ENCODE measurements around the gene TAB2. TPM values are rescaled to one million over a fixed set of nuclear protein-coding genes. Genes with fewer than 3 reads are reported as not detected.

TAB2 gene
- total RNA-seq, 1 experiment from 2014 or later = 52.0 TPM

- no peak for DNase-seq (ENCODE audit: low spot score)
- in situ Hi-C loops (cut with HindIII; ENCODE audit: low sequenced_read_pairs) = no loop called here
Measured at GRCh38 chr6:149360536-149360935, 43.0 kb downstream of the TAB2 start.

- in situ Hi-C loops (cut with HindIII; ENCODE audit: low sequenced_read_pairs) = no loop called here
- DNase-seq (ENCODE audit: low spot score) = no peak
Measured at GRCh38 chr6:149362289-149362688, 44.8 kb downstream of the TAB2 start.

GRCh38 chr6:149363154-149363553 lies 45.6 kb downstream of the TAB2 start:
- in situ Hi-C loops (cut with HindIII; ENCODE audit: low sequenced_read_pairs) = no loop called here
- DNase-seq (ENCODE audit: low spot score) = no peak

- DNase-seq (ENCODE audit: low spot score) = no peak
- in situ Hi-C loops (cut with HindIII; ENCODE audit: low sequenced_read_pairs) = no loop called here
Measured at GRCh38 chr6:149364557-149364956, 47.0 kb downstream of the TAB2 start.

GRCh38 chr6:149365197-149365596 lies 47.7 kb downstream of the TAB2 start:
- in situ Hi-C loops (cut with HindIII; ENCODE audit: low sequenced_read_pairs) = no loop called here
- DNase-seq (ENCODE audit: low spot score) = no peak

- in situ Hi-C loops (cut with HindIII; ENCODE audit: low sequenced_read_pairs) = no loop called here
- DNase-seq (ENCODE audit: low spot score) = no peak
Measured at GRCh38 chr6:149366267-149366921, 48.9 kb downstream of the TAB2 start.

GRCh38 chr6:149368065-149368464 lies 50.6 kb downstream of the TAB2 start:
- in situ Hi-C loops (cut with HindIII; ENCODE audit: low sequenced_read_pairs) = no loop called here
- DNase-seq (ENCODE audit: low spot score) = no peak

- in situ Hi-C loops (cut with HindIII; ENCODE audit: low sequenced_read_pairs) = no loop called here
- no peak for DNase-seq (ENCODE audit: low spot score)
Measured at GRCh38 chr6:149371154-149371553, 53.6 kb downstream of the TAB2 start.

- in situ Hi-C loops (cut with HindIII; ENCODE audit: low sequenced_read_pairs) = no loop called here
Measured at GRCh38 chr6:149372062-149372461, 54.5 kb downstream of the TAB2 start.

GRCh38 chr6:149373511-149373910 lies 56.0 kb downstream of the TAB2 start:
- in situ Hi-C loops (cut with HindIII; ENCODE audit: low sequenced_read_pairs) = no loop called here

More at GRCh38 chr6:149372062-149372461, 54.5 kb downstream of the TAB2 start:
- no peak for DNase-seq (ENCODE audit: low spot score)

GRCh38 chr6:149379977-149380376 lies 62.5 kb downstream of the TAB2 start:
- no peak for DNase-seq (ENCODE audit: low spot score)
- in situ Hi-C loops (cut with HindIII; ENCODE audit: low sequenced_read_pairs) = no loop called here

More at GRCh38 chr6:149373511-149373910, 56.0 kb downstream of the TAB2 start:
- DNase-seq (ENCODE audit: low spot score) = no peak

GRCh38 chr6:149380523-149380922 lies 63.0 kb downstream of the TAB2 start:
- DNase-seq (ENCODE audit: low spot score) = no peak
- in situ Hi-C loops (cut with HindIII; ENCODE audit: low sequenced_read_pairs) = no loop called here

- in situ Hi-C loops (cut with HindIII; ENCODE audit: low sequenced_read_pairs) = no loop called here
- DNase-seq (ENCODE audit: low spot score) = no peak
Measured at GRCh38 chr6:149383371-149383770, 65.9 kb downstream of the TAB2 start.

GRCh38 chr6:149384464-149384863 lies 67.0 kb downstream of the TAB2 start:
- no peak for DNase-seq (ENCODE audit: low spot score)

GRCh38 chr6:149385998-149386646 lies 68.6 kb downstream of the TAB2 start:
- DNase-seq (ENCODE audit: low spot score) = no peak
- in situ Hi-C loops (cut with HindIII; ENCODE audit: low sequenced_read_pairs) = no loop called here

More at GRCh38 chr6:149384464-149384863, 67.0 kb downstream of the TAB2 start:
- in situ Hi-C loops (cut with HindIII; ENCODE audit: low sequenced_read_pairs) = no loop called here

- no peak for DNase-seq (ENCODE audit: low spot score)
- in situ Hi-C loops (cut with HindIII; ENCODE audit: low sequenced_read_pairs) = no loop called here
Measured at GRCh38 chr6:149387779-149388512, 70.4 kb downstream of the TAB2 start.

- in situ Hi-C loops (cut with HindIII; ENCODE audit: low sequenced_read_pairs) = no loop called here
- DNase-seq (ENCODE audit: low spot score) = no peak
Measured at GRCh38 chr6:149389509-149390297, 72.2 kb downstream of the TAB2 start.

GRCh38 chr6:149392093-149392492 lies 74.6 kb downstream of the TAB2 start:
- no peak for DNase-seq (ENCODE audit: low spot score)
- in situ Hi-C loops (cut with HindIII; ENCODE audit: low sequenced_read_pairs) = no loop called here

- DNase-seq (ENCODE audit: low spot score) = no peak
- in situ Hi-C loops (cut with HindIII; ENCODE audit: low sequenced_read_pairs) = no loop called here
Measured at GRCh38 chr6:149392535-149392934, 75.0 kb downstream of the TAB2 start.

All from G401 (cell line).